IPS-NIHi7 (cell line): ENCODE measurements around the gene HOXA11.
A peak's percentile ranks its signal among the peaks of the same experiment; 100 is the strongest.

Source experiments
- DNase-seq: peaks from one replicate; pipeline ENCODE4 v3.0.0; 2012; ENCODE audit warnings: mixed read lengths; ENCODE audit errors: extremely low spot score

Gene HOXA11

DNA sequence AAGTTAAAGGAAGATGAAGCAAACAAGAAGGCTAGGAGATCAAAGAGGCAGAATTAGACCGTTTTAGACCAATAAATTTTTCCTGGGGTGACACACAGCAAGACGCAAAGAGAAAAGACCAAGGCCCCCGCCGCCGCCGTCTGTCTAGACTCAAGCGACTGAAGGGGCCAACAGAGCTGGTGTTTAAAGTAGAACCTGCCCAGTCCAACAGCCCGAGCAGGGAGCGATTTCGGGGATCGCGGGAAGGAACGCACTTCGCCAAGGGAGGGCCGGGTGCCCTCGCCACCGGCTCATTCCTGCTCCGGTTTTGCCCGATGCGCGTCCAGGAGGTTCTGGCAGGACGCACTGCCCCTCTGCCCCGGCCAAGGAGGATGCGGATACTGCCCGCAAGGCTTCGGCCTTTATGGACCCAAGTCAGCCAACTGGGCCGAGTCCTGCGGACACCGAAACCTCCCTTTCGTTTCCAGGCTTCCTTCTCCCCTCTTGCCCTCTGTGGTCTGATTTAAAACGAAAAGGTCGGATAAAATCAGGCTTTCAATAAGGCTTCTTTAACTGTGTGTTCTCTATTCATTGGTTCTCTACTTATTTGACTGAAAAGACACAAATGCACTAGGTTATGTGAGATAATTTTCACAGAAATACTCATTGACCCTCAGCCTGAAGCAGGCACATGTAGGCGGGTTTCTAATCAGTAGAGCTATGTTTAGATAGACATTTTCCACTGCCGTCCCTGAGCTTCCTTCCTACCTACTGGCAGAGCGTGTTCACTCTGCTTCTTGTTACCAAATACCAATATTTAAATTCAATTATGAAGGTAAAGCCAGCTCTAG is 26.4 kb downstream of the HOXA11 start:
- no peak for DNase-seq

DNA sequence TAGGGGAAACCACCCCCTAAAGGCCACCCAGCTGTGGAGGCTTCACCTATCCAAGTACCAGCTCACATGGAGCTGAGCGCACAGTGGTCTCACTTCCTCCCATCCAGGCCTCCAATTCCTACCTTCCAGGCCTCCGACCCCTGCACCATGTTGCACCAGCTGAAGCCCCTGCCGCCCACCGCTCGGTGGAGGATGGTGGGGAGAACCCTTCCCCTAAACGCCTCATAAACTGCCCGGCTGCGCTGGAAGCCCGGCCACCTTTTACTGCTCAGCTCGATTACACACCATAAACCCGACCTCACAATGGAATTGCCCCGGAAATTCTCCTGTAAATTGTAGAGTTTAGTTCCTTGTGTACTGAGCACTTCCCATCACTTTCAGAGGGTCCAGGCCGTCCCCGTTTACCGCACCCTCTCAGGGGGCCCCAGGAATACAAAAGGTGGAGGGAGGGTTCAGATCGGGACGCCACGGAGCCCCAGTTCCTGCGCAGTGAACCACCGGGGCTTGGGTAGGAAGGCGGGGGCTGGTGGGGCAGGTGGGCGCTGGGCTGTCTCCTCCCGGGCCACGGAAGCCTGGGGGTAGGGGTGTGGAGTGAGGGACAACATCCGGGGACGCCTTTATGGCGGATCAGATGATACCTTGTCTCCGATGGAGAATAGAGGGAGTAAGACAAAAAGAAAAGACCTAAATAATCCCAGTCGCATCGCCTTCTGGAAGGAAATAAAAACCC is 27.2 kb downstream of the HOXA11 start:
- no peak for DNase-seq

DNA sequence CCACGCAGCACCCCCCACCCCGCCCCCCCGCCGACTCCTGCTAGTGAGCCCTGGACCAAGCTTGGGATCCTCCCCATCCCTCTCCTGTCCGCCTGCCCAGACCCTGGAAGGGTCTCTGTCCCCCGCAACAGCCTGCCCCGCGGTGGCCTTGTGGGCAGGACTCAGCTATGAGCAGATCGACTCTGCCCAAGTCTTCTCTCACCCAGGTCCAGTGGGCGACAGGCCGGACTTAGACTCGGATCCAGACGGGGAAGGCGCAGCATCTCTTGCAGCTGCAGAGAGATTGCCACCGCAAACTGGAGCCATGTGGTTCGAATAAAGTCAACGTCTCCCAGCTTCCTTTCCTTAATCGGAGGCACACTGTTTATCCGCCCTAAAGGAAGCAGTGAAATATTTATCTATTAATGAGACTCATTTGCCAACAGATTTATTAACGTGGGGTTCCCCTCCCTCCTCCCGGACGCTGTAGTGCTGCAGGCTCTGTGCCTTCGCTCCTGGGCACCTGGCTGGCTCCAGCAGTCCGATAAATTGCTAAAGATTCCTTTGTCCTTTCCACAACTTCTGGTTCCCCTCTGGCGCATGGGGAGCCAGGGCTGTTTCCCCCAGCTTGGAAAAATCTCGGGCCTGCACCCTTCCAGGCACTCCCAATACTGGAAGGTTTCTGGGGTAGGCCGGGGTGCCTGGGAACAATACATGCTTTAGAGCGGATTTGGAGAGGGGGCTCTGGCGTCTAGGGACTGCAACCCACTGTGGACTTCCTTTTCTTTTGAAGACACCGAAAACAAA is 27.9 kb downstream of the HOXA11 start:
- DNase-seq = no peak

DNA sequence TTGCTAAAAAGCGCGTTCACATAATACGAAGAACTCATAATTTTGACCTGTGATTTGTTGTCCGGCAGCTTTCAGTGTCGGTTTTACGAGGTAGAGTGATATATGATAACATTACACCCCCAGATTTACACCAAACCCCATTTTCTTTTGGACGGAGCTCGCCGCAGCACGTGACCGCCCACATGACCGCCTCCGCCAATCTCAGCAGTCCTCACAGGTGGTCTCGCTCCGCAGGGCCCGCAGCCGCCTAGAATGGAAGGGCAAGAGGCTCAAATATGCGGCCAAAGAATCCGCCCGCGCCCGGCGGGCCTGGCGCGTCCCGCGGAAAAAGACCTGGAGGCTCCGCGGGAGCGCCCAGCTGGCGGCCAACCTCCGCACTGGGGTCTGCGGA is 28.5 kb downstream of the HOXA11 start, which contains the start of gene HOXA7:
Gene HOXA7, minus strand, starts transcription at position 168 of the 391 bp plus-strand sequence. Its CDS starts 130 bp downstream, at position 38.
- DNase-seq = peak; percentile 62

DNA sequence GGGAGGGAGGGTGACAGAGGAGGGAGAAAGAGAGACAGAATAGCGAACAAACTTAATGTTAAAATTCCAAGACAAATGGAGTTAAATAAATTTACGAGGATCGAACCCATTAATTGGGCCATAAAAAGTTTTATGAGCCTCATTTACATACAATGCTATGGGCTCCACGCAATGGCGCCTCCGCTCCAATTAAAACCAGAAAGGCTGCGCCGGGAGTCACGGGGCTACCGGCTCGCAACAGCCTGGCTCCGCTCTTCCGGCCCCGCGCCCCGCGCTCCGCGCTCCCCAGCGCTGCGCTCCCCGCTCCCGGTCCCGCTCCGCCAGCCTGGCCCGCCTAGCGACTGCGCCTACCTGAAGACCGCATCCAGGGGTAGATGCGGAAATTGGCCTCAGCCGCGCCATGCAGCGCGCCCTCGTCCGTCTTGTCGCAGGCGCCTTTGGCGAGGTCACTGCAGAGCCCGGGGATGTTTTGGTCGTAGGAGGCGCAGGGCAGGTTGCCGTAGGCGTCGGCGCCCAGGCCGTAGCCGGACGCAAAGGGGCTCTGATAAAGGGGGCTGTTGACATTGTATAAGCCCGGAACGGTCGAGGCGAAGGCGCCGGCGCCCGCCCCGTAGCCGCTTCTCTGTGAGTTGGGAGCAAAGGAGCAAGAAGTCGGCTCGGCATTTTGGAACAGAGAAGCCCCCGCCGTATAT is 29.1 kb downstream of the HOXA11 start:
- DNase-seq = no peak

DNA sequence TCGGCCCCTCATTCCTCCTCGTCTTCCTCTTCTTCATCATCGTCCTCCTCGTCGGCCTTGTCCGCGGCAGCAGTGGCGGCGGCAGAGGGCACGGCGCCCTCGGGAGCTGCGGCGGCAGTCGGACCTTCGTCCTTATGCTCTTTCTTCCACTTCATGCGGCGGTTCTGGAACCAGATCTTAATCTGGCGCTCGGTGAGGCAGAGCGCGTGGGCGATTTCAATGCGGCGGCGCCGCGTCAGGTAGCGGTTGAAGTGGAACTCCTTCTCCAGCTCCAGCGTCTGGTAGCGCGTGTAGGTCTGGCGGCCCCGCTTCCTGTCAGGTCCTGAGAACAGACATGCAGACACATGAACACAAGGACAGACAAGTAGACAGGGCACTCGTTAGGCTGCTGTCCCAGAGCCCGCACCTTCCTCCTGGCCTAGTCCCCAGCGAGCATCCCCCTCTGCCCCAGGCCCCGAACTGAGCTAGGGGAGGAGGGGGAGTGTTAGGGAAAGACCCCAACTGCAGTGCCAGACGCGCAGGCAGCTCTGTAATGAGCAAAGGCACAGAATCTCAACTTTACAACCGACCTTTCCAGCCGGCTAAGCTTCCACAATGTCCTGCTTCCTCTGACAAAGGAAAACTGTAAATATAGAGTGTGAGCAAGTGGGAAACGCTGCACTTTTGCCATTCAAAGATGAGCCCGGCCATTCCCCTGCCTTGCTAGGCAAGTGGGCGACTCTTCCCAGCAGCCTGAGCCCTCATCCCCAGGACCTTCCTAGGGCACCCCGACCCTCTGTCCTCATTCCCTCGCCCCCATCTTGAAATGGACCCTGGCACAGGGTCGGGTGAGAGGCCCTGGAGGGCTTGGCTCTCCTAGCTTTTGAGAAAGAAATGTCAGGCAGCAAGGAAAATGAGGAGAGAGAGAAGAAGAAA is 29.9 kb downstream of the HOXA11 start:
- DNase-seq = no peak

DNA sequence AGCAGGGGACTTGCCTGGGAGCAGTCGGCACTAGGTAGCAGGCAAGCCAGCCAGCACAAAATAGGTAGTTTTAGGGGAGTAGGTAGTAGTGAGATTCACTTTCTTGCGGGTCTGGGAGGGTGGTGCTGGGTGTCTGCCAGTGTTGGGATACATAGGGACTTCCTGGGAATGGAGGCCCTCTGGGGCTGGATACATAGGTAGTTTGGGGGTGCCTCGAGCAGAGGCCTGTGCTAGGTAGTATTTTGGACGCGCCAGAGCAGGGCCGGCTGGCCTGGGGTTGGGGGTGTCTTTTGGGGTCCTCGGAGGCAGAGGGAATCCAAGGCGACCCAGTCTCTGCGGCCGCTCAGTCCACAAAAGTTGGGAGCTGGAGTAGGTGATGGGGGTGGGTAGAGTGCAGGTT is 30.7 kb downstream of the HOXA11 start:
- DNase-seq = no peak

DNA sequence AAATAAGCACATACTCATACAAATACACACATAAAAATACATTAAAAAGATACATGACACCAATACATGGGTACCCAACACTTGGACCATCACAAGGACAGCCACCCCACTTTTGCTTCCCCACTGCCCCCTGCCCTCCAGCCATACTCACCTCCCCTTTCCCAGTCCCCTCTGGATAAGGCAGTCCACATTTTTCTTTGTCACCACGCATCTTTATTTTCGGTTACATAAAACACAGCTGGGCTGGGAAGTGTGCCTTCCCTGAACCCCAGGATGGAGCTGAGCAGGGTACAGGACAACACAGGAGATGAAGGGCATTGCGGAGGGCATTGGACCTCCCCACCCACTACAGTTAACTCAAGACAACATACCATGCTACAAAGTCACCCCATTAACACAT is 31.5 kb downstream of the HOXA11 start:
- DNase-seq = no peak

DNA sequence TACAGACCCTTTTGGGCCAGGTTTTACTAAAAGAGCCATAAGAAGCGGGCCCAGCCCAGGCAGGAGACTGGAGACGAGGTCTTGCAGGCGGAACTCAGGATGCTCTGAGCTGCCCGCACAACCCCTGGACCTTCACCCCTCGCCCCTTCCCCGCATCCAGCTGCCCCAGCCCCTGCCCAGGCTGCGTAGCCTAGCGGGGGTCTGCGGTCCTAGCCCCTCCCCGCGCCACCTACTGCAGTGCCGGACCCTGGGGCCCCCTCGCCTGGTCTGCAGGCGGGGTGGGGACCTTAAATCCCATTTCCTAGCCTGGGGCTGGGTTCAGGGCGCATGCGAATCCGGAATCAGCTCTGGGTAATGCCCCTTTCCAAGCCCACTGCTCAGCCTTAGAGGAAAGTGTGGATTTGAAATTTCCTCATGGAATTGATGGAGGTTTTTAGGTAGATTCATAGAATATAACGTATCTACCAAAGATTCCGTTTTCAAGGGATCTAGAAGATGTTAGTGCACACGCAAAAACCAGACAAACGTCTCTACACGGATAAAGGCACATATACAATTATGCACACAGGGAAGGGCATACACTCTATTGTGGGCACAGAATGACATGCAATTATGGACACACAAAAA is 32.1 kb downstream of the HOXA11 start:
- no peak for DNase-seq

DNA sequence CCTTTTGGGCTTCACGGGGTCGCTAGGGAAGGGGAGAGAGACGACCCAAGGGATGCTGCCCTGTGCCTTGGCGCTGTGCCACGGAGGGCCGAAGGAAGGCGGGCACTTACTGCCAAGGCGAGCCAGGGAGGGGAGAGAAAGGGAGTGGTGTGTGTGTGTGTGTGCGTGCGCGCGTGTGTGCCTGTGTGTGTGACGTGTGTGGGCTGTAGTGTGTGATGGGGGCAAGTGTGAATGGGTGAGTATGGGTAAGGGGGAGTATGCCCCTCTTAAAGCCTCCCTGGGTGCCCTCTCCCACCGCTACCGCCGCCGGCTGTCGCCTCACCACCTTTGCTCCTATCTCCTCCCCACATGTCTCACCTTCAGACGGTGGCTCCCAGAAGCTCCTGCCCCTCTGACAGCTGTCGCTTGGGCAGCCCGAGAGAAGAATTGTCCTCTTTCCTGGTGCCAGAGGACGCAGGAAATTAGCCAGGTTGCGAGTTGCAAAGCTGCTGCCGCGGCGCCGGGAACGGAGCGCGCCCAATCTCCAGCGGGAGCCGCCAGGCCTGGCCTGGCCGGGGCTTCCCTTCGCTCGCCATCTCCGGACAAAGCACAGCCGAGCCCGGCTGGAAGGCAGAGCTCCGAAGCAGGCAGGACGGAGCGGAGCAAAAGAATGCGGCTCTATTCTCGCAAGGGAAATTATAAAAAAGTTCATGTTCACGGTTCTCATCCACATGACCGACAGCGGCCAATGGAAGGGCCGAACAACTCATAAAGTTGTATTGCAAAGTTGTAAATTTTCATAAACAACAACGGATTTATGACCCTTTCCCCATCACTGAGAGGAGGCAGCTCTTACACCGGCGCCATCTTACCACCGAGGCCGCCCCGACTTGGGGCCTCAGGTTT is 32.9 kb downstream of the HOXA11 start, which contains the start of gene HOXA3:
Gene HOXA3, minus strand, starts transcription at position 653 of the 885 bp plus-strand sequence. CDS start 41,943 bp downstream, outside the sequence.
- DNase-seq = no peak

DNA sequence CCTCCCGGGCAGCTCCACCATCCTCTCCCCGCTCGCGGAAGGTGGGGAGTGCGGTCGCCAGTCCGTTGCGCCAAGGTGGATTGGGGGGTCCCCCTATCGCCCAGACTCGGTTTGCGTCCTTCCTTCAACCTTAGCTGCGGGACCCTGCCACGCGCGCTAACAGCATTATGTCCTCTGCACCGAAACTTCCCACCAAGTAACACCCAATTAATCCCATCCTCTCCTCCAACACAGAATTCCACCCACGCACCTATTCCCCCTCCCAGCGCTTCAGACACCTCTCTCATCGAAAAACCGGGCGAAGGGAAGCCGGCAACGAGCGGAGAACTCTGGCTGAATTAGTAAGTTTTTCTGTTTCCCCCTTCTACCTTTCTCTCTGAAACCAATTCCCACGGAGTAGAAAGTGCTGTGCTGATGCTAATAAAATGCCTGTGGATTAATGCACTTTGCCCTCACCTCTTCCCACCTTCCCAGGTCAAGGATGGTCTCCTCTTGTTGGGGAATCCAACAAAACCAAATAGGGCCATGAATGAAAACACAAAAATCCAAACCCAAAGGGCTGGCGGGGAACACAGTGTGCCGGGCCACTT is 33.6 kb downstream of the HOXA11 start:
- DNase-seq = peak; percentile 3

DNA sequence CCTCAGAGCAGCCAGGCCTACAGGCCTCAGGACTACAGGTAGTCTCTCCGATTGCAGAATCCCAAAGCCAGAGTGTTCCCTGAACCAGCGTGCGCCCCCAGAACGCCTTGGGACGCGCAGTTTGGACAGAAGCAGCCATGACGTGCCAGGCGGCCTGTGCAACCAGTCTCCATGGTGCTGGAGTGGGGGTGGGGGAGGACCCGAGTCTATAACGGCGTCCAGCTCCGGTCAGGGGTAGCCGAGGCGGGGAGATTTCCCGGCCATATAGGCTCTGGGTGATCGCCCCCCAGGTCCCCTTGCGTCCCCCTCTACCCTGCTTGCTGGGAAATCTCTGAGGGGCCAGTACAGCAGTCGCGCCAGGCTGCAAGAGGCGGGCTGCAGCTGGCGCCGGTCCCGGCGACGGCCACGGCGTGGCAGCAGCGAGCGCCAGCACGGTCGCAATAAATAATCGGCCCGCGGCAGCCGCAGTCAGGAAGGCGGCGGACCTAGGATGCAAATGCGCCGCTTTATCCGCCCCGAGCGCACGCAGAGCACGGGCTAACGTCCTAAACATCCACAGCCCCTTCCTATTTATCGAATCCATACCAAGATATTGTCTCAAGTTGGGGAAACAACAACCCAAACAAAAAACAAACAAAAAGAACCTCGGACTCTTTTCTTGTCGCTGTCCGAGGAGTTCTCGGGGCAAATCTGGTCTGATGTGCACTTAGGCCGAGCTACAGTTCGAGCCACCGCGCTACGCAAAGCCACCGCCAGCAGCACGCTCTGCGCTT is 34.3 kb downstream of the HOXA11 start:
- DNase-seq = peak; percentile 81

DNA sequence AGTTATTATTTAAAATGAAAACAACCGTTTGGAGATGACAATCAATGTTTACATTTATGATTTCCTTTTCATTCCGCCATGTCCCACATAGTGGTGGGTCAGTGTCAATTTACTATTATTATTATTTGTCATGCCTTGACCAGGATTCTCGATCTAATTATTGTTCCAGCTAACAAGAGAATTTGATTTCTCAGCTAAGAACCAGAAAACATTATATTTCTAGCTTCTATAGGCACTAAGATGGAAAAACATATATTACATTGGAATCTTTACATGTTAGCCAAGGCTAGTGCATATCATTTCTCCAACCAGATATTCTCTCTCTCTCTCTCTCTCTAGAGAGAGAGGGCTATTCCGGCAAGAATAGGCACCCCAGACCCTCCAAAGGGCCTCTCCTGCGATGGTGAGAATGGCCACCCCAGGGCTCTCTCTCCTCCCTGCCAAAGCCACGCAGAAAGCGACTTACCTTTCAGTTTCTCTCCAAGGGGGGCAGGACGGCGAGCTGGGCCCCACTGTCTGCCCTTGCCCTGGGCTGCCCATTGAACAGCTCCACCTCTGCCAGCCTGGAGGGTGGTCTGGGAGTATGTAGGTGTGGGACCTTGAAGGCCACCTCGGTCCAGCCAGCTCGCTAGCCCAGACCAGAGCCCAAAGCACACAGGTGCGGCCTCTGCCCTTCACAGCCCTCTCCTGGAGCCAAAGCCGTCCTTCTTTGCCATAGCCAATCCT is 35.0 kb downstream of the HOXA11 start:
- DNase-seq = no peak

DNA sequence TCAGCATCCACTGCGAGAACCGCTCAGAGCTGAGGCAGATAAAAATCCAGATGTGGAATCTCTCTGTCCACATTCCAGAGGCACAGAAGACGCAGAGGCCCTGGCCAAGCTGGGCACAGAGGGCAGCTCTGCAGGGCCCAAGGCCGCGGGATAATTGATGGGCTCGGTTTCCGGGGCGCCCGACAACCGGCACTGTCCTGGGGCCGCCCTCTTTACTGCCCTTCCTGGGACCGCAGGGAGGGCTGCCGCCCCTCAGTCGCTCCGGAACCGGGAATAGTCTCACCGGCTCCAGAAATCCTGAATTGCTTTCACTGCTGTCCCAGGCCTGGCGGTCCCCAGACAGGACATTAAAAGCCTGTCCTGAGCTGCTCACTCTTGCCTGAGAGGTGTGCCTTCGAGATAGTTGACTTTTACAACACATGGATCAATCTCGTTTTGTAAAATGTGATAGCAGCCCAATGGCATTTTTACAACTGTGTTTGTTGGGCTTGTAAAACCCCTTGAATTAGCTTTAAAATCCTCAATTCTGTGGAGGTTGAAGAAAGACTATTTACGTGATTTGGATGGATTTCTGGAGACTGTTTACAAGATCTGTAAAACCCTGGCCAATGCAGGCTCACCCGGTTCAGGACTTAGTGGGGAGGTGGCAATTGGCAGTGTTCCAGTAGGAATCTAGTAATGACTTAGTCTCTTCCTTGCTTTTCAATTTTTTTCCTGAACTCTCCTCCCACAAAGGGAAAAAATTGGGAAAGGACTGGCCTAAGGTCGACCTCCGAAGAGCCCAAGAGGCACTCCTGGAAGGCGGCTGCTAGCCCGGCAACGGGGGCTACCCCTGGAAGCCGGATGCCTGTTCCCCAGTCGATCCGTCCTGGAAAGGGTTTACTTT is 36.0 kb downstream of the HOXA11 start:
- no peak for DNase-seq

DNA sequence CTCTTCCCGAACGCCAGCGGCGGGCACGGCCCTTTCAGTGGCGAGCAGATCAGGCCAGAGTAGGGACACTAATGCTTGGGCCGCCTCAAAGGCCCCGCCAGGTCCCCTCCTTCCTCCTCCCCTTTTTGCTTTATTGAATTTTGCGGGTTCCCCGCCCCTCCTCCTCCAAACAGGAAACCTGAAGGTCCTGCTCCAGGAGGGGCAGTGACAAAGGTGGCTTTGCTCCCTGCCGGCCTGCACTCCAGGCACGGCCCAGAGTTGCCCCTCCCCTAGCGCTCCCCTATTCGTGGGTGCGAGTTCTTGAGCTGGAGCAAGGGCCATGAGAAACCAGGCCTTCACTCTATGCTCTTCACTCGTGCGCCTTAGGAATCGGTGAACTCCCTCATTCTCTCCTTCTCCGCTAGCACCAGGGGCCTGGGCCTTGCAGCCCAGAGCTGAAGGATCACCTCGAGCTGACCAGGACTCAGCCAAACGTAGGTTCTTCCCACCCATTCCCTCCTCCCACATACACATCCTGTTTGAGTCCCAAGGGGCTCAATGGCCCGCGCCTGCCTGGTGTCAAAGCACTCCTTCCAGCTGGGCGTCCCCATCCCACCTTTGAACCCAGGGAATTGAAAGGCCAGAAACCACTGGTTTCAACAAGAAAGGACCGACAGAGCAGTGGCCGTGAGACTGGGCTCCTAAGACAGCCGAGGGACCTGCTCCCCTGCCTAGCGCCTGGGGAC is 36.8 kb downstream of the HOXA11 start:
- no peak for DNase-seq
